BE2C (cell line): ENCODE data around the gene NKX6-2.

Experiments
- DNase-seq: peaks from one replicate; pipeline ENCODE4 v3.0.0-alpha.2; 2020
- H3K27me3 ChIP-seq: fragments of 250-450 bp; sonication (Bioruptor Pico); 2 replicates; pipeline ENCODE4 v1.5.1; 2020; ENCODE audit warnings: mild to moderate bottlenecking
- H3K36me3 ChIP-seq: fragments of 250-450 bp; sonication (Bioruptor Pico); 2 replicates; pipeline ENCODE4 v1.5.1; 2020; ENCODE audit warnings: mild to moderate bottlenecking
- H3K4me1 ChIP-seq: fragments of 250-450 bp; sonication (Bioruptor Pico); 2 replicates; pipeline ENCODE4 v1.5.1; 2020
- H3K4me3 ChIP-seq: 2 replicates; pipeline ENCODE4 v1.5.1; 2011; ENCODE audit warnings: low read depth, low read length
- H3K9me3 ChIP-seq: fragments of 250-450 bp; sonication (Bioruptor Pico); 2 replicates; pipeline ENCODE4 v1.5.1; 2020
- CTCF ChIP-seq: IDR thresholded peaks from 2 replicates; pipeline ENCODE4 v1.5.1; 2012; ENCODE audit warnings: mild to moderate bottlenecking, low read depth, low read length

The NKX6-2 gene

GRCh38 chr10:132784866-132785722, 853 bp downstream of the NKX6-2 start:
- peaks cover 50% of the 10 kb centered on the region for H3K27me3 ChIP-seq
- no peak for DNase-seq
- no peaks in the 10 kb centered on the region for H3K36me3 ChIP-seq
- no peak for TF ChIP-seq CTCF
- H3K9me3 ChIP-seq, result peaks cover 7% of the 10 kb centered on the region
- no peaks in the 10 kb centered on the region for H3K4me1 ChIP-seq
- H3K4me3 ChIP-seq, result no peak overlapping the region

- peaks cover 7% of the 10 kb centered on the region for H3K9me3 ChIP-seq
- no peak for DNase-seq
- TF ChIP-seq CTCF, result no peak
- H3K27me3 ChIP-seq, result peaks cover 41% of the 10 kb centered on the region
- H3K4me1 ChIP-seq, result no peaks in the 10 kb centered on the region
- H3K36me3 ChIP-seq, result no peaks in the 10 kb centered on the region
- H3K4me3 ChIP-seq, result no peak overlapping the region
Measured at GRCh38 chr10:132783940-132784865, 1.7 kb downstream of the NKX6-2 start.

GRCh38 chr10:132783165-132783939, 2.6 kb downstream of the NKX6-2 start:
- TF ChIP-seq CTCF, result no peak
- no peaks in the 10 kb centered on the region for H3K36me3 ChIP-seq
- H3K4me3 ChIP-seq, result no peak overlapping the region
- DNase-seq, result no peak
- H3K9me3 ChIP-seq, result peaks cover 7% of the 10 kb centered on the region
- H3K27me3 ChIP-seq, result peaks cover 32% of the 10 kb centered on the region
- no peaks in the 10 kb centered on the region for H3K4me1 ChIP-seq

- no peaks in the 10 kb centered on the region for H3K36me3 ChIP-seq
Measured at GRCh38 chr10:132781556-132781955, 4.4 kb downstream of the NKX6-2 start.

GRCh38 chr10:132780356-132780755, 5.6 kb downstream of the NKX6-2 start:
- H3K4me1 ChIP-seq, result no peaks in the 10 kb centered on the region
- H3K27me3 ChIP-seq, result peaks cover 12% of the 10 kb centered on the region; the same call in 1 of the 2 replicates
- no peak for DNase-seq
- TF ChIP-seq CTCF, result no peak
- peaks cover 4% of the 10 kb centered on the region; the same call in 1 of the 2 replicates for H3K9me3 ChIP-seq
- no peak overlapping the region for H3K4me3 ChIP-seq
- no peaks in the 10 kb centered on the region for H3K36me3 ChIP-seq

More at GRCh38 chr10:132781556-132781955, 4.4 kb downstream of the NKX6-2 start:
- TF ChIP-seq CTCF, result no peak
- H3K27me3 ChIP-seq, result peaks cover 16% of the 10 kb centered on the region
- DNase-seq, result no peak
- peaks cover 7% of the 10 kb centered on the region for H3K9me3 ChIP-seq
- no peak overlapping the region for H3K4me3 ChIP-seq
- H3K4me1 ChIP-seq, result no peaks in the 10 kb centered on the region
